Osteocyte (in vitro differentiated cells): ENCODE measurements around the gene NPRL2. TPM values are rescaled to one million over a fixed set of nuclear protein-coding genes. Genes with fewer than 3 reads are reported as not detected.
A peak's percentile ranks its signal among the peaks of the same experiment; 100 is the strongest.

Experiments used
- DNase-seq: peaks from one replicate; pipeline ENCODE4 v3.0.0; 2021; ENCODE audit warnings: mixed read lengths; ENCODE audit not compliant: unreplicated experiment; ENCODE audit errors: extremely low spot score
- H3K27ac Mint-ChIP-seq: one replicate; pipeline ENCODE4 v1.8.0; 2021; ENCODE audit warnings: mild to moderate bottlenecking, mixed read lengths; ENCODE audit not compliant: unreplicated experiment
- H3K27me3 Mint-ChIP-seq: one replicate; pipeline ENCODE4 v1.8.0; 2021; ENCODE audit warnings: mixed read lengths; ENCODE audit not compliant: unreplicated experiment
- H3K36me3 Mint-ChIP-seq: one replicate; pipeline ENCODE4 v1.8.0; 2021; ENCODE audit warnings: mixed read lengths; ENCODE audit not compliant: unreplicated experiment
- H3K4me1 Mint-ChIP-seq: one replicate; pipeline ENCODE4 v1.8.0; 2021; ENCODE audit warnings: mixed read lengths; ENCODE audit not compliant: unreplicated experiment
- H3K4me3 Mint-ChIP-seq: one replicate; pipeline ENCODE4 v1.8.0; 2021; ENCODE audit warnings: mild to moderate bottlenecking, moderate library complexity, mixed read lengths; ENCODE audit not compliant: unreplicated experiment
- H3K9me3 Mint-ChIP-seq: one replicate; pipeline ENCODE4 v1.8.0; 2021; ENCODE audit warnings: mixed read lengths; ENCODE audit not compliant: unreplicated experiment
- CTCF ChIP-seq: fragments of 200-600 bp; sonication (generic); IDR thresholded peaks from 2 replicates; pipeline ENCODE4 v1.5.0; 2021; ENCODE audit warnings: antibody characterized with exemption, mild to moderate bottlenecking, moderate library complexity
- total RNA-seq: library from RNA; stranded (reverse); gene quantifications from 2 replicates; pipeline ENCODE4 v1.2.1, GENCODE V29; 2021

NPRL2 gene
- total RNA-seq, 1 donor from 2014 or later = 21.0 TPM

GRCh38 chr3:50318615-50319014 is 32.0 kb downstream of the NPRL2 start:
- peaks cover 7% of the 10 kb centered on the region for H3K36me3 Mint-ChIP-seq
- no peak overlapping the region for H3K27ac Mint-ChIP-seq
- H3K27me3 Mint-ChIP-seq = no peaks in the 10 kb centered on the region
- H3K9me3 Mint-ChIP-seq = no peaks in the 10 kb centered on the region
- peaks cover 28% of the 10 kb centered on the region for H3K4me1 Mint-ChIP-seq
- DNase-seq = no peak
- H3K4me3 Mint-ChIP-seq = no peak overlapping the region
- no peak for TF ChIP-seq CTCF

- H3K4me1 Mint-ChIP-seq = peaks cover 28% of the 10 kb centered on the region
- peaks cover 7% of the 10 kb centered on the region for H3K36me3 Mint-ChIP-seq
- H3K4me3 Mint-ChIP-seq = no peak overlapping the region
- H3K27ac Mint-ChIP-seq = no peak overlapping the region
- H3K27me3 Mint-ChIP-seq = no peaks in the 10 kb centered on the region
- no peak for TF ChIP-seq CTCF
- no peaks in the 10 kb centered on the region for H3K9me3 Mint-ChIP-seq
- no peak for DNase-seq
Measured at GRCh38 chr3:50318163-50318562, 32.4 kb downstream of the NPRL2 start.

GRCh38 chr3:50317300-50317699 is 33.3 kb downstream of the NPRL2 start:
- peaks cover 26% of the 10 kb centered on the region for H3K4me1 Mint-ChIP-seq
- no peaks in the 10 kb centered on the region for H3K27me3 Mint-ChIP-seq
- H3K4me3 Mint-ChIP-seq = no peak overlapping the region
- no peak overlapping the region for H3K27ac Mint-ChIP-seq
- TF ChIP-seq CTCF = no peak
- H3K9me3 Mint-ChIP-seq = no peaks in the 10 kb centered on the region
- no peak for DNase-seq
- H3K36me3 Mint-ChIP-seq = peaks cover 7% of the 10 kb centered on the region

- Mint-ChIP-seq H3K4me3 (no peak overlapping the region), H3K27ac (peak overlapping the region; percentile 34), H3K4me1 (peaks cover 23% of the 10 kb centered on the region), H3K36me3 (peaks cover 7% of the 10 kb centered on the region), H3K9me3 (no peaks in the 10 kb centered on the region), H3K27me3 (no peaks in the 10 kb centered on the region)
- TF ChIP-seq CTCF = no peak
- DNase-seq = no peak
Measured at GRCh38 chr3:50316657-50317242, 33.8 kb downstream of the NPRL2 start.

GRCh38 chr3:50314816-50315215 is 35.8 kb downstream of the NPRL2 start:
- Mint-ChIP-seq H3K4me1 (peaks cover 15% of the 10 kb centered on the region), H3K27ac (no peak overlapping the region), H3K36me3 (peaks cover 7% of the 10 kb centered on the region), H3K27me3 (no peaks in the 10 kb centered on the region), H3K4me3 (no peak overlapping the region), H3K9me3 (no peaks in the 10 kb centered on the region)
- no peak for TF ChIP-seq CTCF
- DNase-seq = no peak
